ENCODE measurements around the gene QSOX1.

QSOX1 gene

GRCh38 chr1:180252638-180253536 lies 98.2 kb downstream of the QSOX1 start:
- peak; percentile 85 for TF ChIP-seq CTCF (IDR thresholded peaks at IDR 0.05; ENCODE audit: insufficient read depth, low read depth, low read length, missing control alignments)
- H3K4me3 ChIP-seq (ENCODE audit: low read depth, low read length), result no peak overlapping the region
- DNase-seq (ENCODE audit: low read depth), result peak; percentile 82

All from GM12865 (cell line).